GM12892 (cell line): ENCODE measurements around the gene NADK2.

ENCODE experiments used
- POLR2A ChIP-seq: IDR thresholded peaks from 2 replicates; pipeline ENCODE4 v1.6.1; 2011; ENCODE audit warnings: low read depth, low read length, control low read depth
- POLR2AphosphoS5 ChIP-seq: IDR thresholded peaks from 2 replicates; pipeline ENCODE4 v1.6.1; 2011; ENCODE audit warnings: low read depth, low read length, control low read depth
- TAF1 ChIP-seq: IDR thresholded peaks from 2 replicates; pipeline ENCODE4 v1.6.1; 2011; ENCODE audit warnings: low read depth, mild to moderate bottlenecking, control low read depth, low read length, borderline replicate concordance

DNA sequence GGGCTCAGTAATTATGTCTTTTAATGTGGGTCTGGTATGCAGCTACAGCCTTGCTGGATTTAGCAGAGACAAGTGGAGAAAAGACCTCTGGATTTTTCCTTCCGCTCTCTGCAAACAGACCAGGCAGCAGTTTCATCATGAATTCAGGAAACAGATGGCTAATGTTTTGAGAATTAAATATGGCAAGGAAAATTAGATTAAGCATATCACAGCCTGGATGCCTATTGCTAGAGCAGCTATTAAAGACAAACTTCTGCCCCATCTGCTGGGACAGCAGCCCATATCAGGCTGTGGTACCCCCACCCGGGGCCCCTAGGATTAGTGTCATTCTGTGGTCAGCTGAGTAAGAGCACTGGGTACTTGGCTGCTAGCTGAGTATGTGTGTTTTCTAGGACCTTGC lies 83.6 kb downstream of the NADK2 start:
- TF ChIP-seq POLR2A (no peak), POLR2AphosphoS5 (no peak), TAF1 (no peak)
